Mucosa of descending colon (tissue), 3 donors: Measurements from ENCODE around the gene PALD1. TPM values are rescaled to one million over a fixed set of nuclear protein-coding genes. Genes with fewer than 3 reads are reported as not detected.

Source experiments
- ATAC-seq: fragments of 200-7000 bp; cut with Tn5 transposase; one replicate; pipeline ENCODE4 v1.9.1; 2020; ENCODE audit warnings: mild to moderate bottlenecking, moderate library complexity
- DNase-seq, 3 donors: peaks; one replicate each; pipeline ENCODE4 v3.0.0-alpha.2; 2020
- H3K36me3 ChIP-seq: fragments of 200-600 bp; one replicate; pipeline ENCODE4 v1.8.0; 2021; ENCODE audit warnings: low read depth, mild to moderate bottlenecking
- H3K4me1 ChIP-seq: fragments of 200-600 bp; one replicate; pipeline ENCODE4 v1.8.0; 2021; ENCODE audit warnings: low read depth, mild to moderate bottlenecking
- H3K4me3 ChIP-seq: fragments of 200-600 bp; one replicate; pipeline ENCODE4 v1.8.0; 2021; ENCODE audit warnings: mild to moderate bottlenecking
- H3K9me3 ChIP-seq: fragments of 200-600 bp; one replicate; pipeline ENCODE4 v1.8.0; 2021; ENCODE audit warnings: mild to moderate bottlenecking
- intact Hi-C, 2 donors: fragments of 100-400 bp; cut with DNase I in 1 of 2; cut with micrococcal nuclease in 1 of 2; formaldehyde crosslinking; loops; one replicate each; pipeline versions ENCODE4 v1.11.0 to v1.11.1; 2022; cut with DNase I, micrococcal nuclease
- total RNA-seq, 3 donors: library from RNA; stranded (reverse); fragmentation: NEBNext Ultra II Directional in 2 of 3; extraction: Animal tissue kit (Norgen Biotek cat#: 25700) in 2 of 3; gene quantifications; one replicate each; pipeline versions ENCODE4 v1.2.1 to v1.2.4, GENCODE V29; 2021 to 2023
- TF ChIP-seq, protein P1 (sequence below): fragments of 200-600 bp; IDR thresholded peaks from one replicate; pipeline ENCODE4 v1.8.0; 2022; ENCODE audit warnings: antibody characterized with exemption, mild to moderate bottlenecking
- donor health status: DM: no; HTN: no; CAD: no; lungs with moderate emphysema.
- donor health status: DM: no; HTN: no; CAD: no.
- donor health status: DM: no; HTN: yes; CAD: no.

Gene PALD1
- total RNA-seq, 3 donors from 2014 or later, result 1.9 to 15.9 (median 3.2) TPM

DNA sequence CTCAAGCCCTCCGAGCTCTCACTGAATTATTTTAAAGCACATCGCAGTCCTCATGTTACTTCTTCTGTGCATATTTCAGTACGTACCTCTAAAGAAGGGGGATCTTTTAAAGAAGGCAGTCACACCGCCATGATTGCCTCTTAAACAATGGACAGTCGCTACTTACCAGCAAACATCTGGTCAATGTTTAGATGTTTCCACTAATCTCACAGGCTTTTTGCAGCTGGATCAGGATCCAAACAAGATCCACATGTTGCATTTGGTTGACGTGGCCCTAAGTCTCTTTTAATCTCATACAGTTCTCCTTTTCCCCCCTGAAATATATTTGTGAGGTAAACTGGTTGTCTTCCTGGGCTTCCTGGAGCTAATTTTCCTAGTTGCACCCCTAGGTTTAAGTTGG, 74.0 kb downstream of the PALD1 start:
- H3K4me3 ChIP-seq, result no peak overlapping the region
- no peaks in the 10 kb centered on the region for H3K9me3 ChIP-seq
- DNase-seq (no peak), ATAC-seq (no peak)
- H3K4me1 ChIP-seq, result no peaks in the 10 kb centered on the region
- intact Hi-C loops, result loop anchor here in 1 of 2 donors (10.0 kb wide), 1 partner anchor 322 kb away; no protein-coding TSS in a partner anchor
- TF ChIP-seq, protein P1, sequence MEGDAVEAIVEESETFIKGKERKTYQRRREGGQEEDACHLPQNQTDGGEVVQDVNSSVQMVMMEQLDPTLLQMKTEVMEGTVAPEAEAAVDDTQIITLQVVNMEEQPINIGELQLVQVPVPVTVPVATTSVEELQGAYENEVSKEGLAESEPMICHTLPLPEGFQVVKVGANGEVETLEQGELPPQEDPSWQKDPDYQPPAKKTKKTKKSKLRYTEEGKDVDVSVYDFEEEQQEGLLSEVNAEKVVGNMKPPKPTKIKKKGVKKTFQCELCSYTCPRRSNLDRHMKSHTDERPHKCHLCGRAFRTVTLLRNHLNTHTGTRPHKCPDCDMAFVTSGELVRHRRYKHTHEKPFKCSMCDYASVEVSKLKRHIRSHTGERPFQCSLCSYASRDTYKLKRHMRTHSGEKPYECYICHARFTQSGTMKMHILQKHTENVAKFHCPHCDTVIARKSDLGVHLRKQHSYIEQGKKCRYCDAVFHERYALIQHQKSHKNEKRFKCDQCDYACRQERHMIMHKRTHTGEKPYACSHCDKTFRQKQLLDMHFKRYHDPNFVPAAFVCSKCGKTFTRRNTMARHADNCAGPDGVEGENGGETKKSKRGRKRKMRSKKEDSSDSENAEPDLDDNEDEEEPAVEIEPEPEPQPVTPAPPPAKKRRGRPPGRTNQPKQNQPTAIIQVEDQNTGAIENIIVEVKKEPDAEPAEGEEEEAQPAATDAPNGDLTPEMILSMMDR, result no peak
- no peaks in the 10 kb centered on the region for H3K36me3 ChIP-seq

GRCh38 chr10:70555371-70555770, 76.8 kb downstream of the PALD1 start:
- no peaks in the 10 kb centered on the region for H3K4me1 ChIP-seq
- no peaks in the 10 kb centered on the region for H3K36me3 ChIP-seq
- no peaks in the 10 kb centered on the region for H3K9me3 ChIP-seq
- intact Hi-C loops, result loop anchor here in 1 of 2 donors (10.0 kb wide), 1 partner anchor 319 kb away; no protein-coding TSS in a partner anchor
- no peak for DNase-seq
- TF ChIP-seq, protein P1, result no peak
- ATAC-seq, result no peak
- H3K4me3 ChIP-seq, result no peak overlapping the region

DNA sequence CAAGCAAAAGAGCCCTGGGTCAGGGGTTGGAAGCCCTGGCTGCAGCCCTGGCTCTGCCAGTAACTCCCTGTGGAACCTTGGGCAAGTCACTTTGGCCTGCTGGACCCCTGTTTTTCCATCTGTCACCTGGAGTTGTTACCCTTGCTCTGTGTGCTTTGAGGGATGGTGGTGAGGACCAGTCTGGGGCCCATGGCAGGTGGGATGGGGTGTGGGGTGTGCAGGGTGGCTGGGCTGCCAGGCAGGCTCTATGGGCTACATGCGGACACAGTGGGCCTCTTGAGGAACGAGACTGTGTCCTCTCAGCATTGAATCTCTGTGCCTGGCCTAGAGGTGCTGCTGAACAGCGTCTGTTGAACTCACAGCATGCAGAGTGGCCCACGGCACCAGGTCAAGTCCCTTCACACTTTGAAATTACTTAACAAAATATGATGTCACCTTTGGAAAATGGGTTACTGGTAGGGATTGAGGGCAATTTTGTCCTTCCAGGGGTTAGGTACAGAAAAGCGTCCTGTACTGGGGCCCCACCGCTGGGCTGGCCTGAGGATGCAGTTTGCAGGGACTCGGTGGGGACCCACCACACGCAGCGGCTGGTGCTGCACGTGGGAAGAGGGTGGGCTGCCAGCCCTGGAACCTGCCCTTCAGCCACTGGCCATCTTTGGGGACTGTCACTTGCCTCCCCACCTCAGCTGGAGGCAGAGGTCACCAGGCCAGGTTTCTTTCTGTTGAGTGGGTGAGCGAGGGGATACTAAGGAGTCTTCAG, 78.7 kb downstream of the PALD1 start:
- TF ChIP-seq, protein P1, result no peak
- intact Hi-C loops, result loop anchor here in 1 of 2 donors (10.0 kb wide), 1 partner anchor 318 kb away; no protein-coding TSS in a partner anchor
- Histone ChIP-seq H3K4me1 (no peaks in the 10 kb centered on the region), H3K36me3 (no peaks in the 10 kb centered on the region), H3K9me3 (no peaks in the 10 kb centered on the region), H3K4me3 (no peak overlapping the region)
- DNase-seq (no peak), ATAC-seq (no peak)

DNA sequence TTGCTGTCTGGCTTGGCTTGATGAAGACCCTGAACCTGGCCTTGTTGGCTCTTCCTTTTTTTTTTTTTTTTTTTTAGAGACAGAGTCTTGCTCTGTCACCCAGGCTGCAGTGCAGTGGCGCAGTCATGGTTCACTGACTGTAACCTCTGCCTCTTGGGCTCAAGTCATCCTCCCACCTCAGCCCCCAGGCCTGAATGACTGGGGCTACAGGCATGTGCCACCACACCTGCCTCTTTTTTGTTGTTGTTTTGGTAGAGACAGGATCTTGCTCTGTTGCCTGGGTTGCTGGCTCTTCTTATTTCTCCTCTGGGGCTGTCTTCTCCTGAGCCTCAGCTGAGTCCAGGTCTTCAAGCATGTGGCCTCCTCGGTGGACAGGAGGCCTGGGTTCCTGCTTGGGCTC, 79.3 kb downstream of the PALD1 start:
- TF ChIP-seq, protein P1, result no peak
- no peaks in the 10 kb centered on the region for H3K9me3 ChIP-seq
- DNase-seq (no peak), ATAC-seq (no peak)
- intact Hi-C loops, result loop anchor here in 1 of 2 donors (10.0 kb wide), 1 partner anchor 317 kb away; no protein-coding TSS in a partner anchor
- no peaks in the 10 kb centered on the region for H3K36me3 ChIP-seq
- no peaks in the 10 kb centered on the region for H3K4me1 ChIP-seq
- no peak overlapping the region for H3K4me3 ChIP-seq

GRCh38 chr10:70558295-70558694, 79.7 kb downstream of the PALD1 start:
- intact Hi-C loops, result loop anchor here in 1 of 2 donors (10.0 kb wide), 1 partner anchor 317 kb away; no protein-coding TSS in a partner anchor
- DNase-seq, result no peak
- no peak overlapping the region for H3K4me3 ChIP-seq

More at GRCh38 chr10:70558295-70558694, 79.7 kb downstream of the PALD1 start:
- Histone ChIP-seq H3K9me3 (no peaks in the 10 kb centered on the region), H3K4me1 (no peaks in the 10 kb centered on the region), H3K36me3 (no peaks in the 10 kb centered on the region)
- ATAC-seq, result no peak
- TF ChIP-seq, protein P1, result no peak
